GM21717 (cell line): Measurements from ENCODE around the gene EXD1.

ENCODE experiments used
- ATAC-seq: cut with Tn5 transposase; IDR thresholded peaks from one replicate; pipeline ENCODE4 v1.9.1; 2021; ENCODE audit warnings: mild to moderate bottlenecking, moderate library complexity; ENCODE audit not compliant: unreplicated experiment

The EXD1 gene

GRCh38 chr15:41231422-41232226 is 1.1 kb upstream of the EXD1 start:
- peak; percentile 41 for ATAC-seq

DNA sequence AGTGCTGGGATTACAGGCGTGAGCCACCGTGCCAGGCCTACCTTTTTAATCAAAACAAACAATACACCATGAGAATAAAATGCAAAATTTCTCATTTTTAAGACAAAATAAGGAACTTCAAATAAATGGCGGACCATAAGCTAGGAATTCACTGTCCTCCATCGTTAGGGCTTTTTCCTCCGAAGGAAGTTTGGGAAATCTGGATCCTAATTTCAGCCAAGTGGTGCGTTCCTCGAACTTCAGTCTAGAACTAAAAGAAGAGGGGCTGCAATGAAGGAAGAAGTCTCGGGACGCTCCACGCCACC is 260 bp downstream of the EXD1 start:
- no peak for ATAC-seq

DNA sequence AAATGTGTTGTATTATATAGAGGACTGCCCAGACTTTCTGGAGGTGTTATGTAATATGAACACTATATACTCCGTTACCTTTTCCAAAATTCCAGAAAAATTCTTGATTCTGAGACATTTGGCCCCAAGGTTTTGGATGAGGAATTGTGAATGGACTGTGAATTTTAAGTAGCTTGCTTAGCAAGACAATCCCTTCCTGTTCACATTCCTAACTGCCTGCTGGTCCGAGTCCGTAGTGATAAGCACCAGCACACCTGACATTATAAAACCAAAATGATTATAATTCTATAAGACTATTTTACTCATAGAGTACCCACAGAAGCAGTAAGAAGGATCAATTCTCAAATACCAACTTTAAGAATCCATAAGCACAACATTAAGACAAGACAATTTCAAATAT is 11.2 kb downstream of the EXD1 start:
- no peak for ATAC-seq

DNA sequence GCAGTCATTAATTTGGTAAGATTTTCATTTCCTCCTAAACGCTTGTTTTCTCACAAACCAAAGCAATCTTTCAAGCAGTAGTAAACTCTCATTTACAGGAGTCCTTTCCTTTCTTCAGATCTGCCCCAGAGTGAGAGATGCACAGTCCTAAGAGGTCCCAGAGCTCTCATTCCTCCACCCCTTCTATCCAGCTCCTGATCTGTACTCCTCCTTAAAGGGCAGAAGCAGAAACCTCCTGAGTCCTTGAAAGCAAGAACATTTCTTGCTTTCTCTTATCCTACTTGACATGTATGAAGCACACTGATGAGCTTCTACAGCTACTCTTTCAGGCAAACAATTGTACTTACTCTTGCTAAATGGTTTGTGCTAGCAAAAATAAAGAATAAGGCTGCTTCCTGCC is 11.7 kb downstream of the EXD1 start:
- no peak for ATAC-seq

- ATAC-seq = no peak
Measured at GRCh38 chr15:41215708-41216107, 14.8 kb downstream of the EXD1 start.

DNA sequence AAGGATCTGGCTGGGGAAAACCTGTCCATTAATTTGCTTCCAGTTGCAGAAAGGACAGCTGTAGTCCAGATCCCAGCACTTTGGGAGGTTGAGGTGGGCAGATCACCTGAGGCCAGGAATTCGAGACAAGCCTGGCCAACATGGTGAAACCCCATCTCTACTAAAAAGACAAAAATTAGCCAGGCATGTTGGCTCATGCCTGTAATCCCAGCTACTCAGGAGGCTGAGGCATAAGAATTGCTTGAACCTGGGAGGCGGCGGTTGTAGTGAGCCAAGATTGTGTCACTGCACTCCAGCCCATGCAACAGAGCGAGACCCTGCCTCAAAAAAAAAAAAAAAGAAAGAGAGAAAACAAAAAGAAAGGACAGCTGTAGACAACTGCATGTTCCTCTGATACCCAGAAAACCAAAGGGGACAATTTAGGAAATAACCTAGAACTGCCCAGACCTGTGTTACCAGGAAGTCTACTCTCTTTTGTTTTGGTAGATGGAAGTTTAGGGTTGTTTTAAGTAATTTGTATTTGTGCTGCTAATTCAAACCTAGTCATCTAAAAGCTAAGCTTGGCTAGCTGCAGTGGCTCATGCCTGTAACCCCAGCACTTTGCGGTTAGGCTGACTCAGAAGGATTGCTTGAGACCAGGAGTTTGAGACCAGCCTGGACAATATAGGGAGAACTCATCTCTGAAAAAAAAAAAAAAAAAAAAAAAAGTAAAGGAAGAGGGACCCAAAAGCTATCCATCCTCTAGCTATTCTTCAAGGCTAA is 22.7 kb downstream of the EXD1 start:
- ATAC-seq = no peak

DNA sequence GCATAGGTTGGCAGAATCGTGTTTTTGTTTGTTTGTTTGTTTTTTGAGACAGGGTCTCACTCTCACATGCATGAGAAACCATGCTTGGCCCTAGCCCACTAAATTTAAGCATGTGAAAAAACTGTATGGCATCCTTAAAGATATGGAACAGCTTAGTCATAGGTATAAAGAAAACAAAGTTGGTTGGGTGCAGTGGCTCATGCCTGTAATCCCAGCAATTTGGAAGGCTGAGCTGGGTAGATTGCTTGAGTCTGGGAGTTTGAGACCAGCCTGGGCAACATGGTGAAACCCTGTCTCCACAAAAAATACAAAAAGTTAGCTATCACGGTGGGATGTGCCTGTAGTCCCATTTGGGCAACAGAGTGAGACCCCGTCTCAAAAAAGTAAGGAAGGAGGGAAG is 25.2 kb downstream of the EXD1 start:
- ATAC-seq = no peak

- no peak for ATAC-seq
Measured at GRCh38 chr15:41203395-41203794, 27.2 kb downstream of the EXD1 start.

GRCh38 chr15:41199470-41199869 is 31.1 kb downstream of the EXD1 start:
- ATAC-seq = no peak

DNA sequence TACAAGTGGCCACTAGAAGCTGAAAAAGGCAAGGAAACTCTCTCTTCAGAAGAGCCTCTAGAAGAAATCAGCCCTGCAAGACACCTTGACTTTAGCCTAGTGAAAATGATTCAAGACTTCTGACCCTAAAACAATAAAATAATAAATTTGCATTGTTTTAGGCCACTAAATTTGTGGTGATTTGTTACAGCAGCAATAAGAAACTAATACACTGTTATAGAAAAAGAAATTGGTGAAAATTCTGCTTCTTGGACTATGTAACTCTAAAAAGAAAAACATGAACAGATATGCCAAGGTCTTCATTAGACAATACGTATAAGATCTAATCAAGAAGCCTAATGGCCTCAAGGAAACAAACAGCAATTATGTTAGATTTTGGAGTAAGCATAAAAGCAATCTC is 36.1 kb downstream of the EXD1 start:
- ATAC-seq = no peak

DNA sequence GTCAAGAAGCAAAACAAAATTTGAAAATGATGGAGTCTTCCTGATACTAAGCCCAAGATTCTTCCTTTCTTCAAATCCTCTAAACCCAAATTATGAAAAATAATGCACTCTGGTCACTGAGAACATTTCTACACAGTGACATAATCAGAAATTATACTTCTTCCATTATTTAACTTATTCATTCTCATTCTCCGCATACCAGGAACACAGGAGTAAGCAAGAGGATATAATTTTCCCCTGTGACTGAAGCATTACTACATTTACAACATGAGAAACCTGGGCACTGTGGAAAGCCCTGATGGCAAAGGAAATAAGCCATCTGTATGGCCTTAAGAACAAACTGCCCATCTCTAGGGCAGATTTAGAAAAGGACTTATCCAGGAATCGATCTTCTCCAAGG is 47.0 kb downstream of the EXD1 start:
- no peak for ATAC-seq

DNA sequence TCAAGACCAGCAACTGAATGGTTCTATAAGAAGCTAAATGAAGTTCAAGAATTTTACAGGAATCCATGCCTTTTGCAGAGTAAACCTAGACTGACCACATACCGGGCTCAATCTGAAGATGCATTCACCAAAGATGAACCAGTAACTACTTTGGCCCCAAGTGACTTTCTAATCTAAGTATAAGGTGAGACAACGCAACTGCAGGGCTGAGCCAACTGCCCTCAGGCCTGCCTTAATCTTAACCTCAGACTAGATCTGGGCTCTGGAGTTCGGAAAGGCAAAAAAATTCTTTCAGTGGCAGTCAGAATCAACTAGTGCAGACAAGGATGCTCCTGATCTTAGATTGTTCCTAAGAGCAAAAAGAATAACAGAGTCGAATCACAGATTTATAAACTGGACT is 48.3 kb downstream of the EXD1 start:
- ATAC-seq = no peak

DNA sequence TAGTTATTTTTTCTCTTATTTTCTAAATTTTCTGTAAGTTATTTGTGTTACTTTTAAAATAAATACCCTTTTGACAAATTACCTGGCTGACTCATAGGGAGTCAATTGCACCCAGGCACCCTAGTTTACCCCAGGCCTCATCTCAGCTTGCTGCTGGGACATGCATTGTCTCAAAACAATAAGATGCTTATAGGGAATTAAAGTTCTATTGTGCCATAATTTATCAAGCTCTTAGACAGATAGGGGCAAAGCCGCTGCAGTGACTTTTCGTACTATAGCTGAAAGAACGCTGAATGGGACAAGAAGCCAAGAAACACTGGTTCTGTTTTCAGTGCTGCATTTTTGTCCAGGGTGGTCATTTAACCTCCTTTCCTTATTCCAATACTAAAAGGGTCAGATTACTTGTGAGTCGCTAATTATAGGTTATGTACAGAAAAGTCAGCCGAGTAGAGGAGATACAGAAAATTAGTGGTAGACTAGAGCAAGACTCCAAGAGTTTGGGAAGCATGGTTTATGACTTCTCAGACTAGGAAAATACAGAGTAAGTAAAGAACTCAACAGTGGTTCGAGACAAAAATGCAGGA is 50.3 kb downstream of the EXD1 start:
- ATAC-seq = no peak

DNA sequence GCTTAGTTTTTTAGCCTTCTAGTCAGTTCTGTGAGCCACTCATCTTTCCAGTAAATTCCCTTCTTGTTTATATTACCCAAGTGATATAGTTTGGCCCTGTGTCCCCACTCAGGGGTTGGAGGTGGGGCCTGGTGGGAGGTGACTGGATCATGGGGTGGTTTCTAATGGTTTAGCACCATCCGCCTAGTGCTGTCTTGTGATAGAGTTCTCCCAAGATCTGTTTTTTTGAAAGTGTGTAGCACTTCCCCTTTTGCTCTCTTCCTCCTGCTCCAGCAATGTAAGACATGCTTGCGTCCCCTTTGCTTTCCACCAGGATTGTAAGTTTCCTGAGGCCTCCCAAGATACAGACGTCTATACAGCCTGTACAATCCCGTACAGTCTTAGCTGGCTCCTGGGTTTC is 60.8 kb downstream of the EXD1 start:
- ATAC-seq = no peak

DNA sequence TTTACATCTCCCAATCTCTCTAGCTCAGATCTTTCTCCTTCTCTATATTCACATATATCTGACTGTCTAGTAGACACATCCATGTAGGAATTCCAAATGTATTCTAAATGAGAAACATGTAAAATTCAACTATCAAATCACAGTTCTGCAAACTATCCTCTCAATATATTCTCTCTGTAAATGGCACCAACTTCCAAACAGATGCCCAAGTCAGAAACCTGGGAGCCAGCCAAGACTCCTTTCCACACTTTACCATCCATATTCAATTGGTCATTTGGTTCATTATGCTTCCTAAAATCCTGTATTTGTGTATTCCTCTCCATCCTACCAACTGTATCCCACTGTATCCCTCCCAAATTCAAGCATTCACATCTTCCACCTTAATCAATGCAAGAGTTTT is 61.5 kb downstream of the EXD1 start:
- ATAC-seq = no peak

GRCh38 chr15:41161736-41162135 is 68.8 kb downstream of the EXD1 start:
- no peak for ATAC-seq

GRCh38 chr15:41161336-41161735 is 69.2 kb downstream of the EXD1 start:
- no peak for ATAC-seq

GRCh38 chr15:41160639-41161315 is 69.8 kb downstream of the EXD1 start:
- no peak for ATAC-seq

GRCh38 chr15:41154412-41154811 is 76.1 kb downstream of the EXD1 start:
- no peak for ATAC-seq

- no peak for ATAC-seq
Measured at GRCh38 chr15:41153733-41154132, 76.8 kb downstream of the EXD1 start.

DNA sequence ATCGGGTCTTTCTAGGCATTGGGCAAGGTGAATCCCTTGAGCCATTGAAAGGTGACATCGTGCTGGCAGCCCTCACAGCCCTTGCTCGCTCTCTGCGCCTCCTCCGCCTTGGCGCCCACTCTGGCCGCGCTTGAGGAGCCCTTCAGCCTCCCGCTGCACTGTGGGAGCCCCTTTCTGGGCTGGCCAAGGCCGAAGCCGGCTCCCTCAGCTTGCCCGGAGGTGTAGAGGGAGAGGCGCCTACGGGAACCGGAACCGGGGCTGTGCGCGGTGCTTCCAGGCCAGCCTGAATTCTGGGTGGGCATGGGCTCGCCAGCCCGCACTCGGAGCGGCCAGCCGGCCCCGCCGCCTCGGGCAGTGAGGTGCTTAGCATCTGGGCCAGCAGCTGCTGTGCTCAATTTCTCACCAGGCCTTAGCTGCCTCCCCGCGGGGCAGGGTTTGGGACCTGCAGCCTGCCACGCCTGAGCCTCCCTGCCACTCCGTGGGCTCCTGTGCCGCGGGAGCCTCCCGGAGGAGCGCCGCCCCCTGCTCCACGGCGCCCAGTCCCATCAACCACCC is 79.0 kb downstream of the EXD1 start:
- ATAC-seq = no peak
